HG03342 (cell line): ENCODE measurements around the gene TMC3.
A peak's percentile ranks its signal among the peaks of the same experiment; 100 is the strongest.

ENCODE experiments used
- ATAC-seq: cut with Tn5 transposase; IDR thresholded peaks from one replicate; pipeline ENCODE4 v1.9.1; 2021; ENCODE audit warnings: mild to moderate bottlenecking, moderate library complexity; ENCODE audit not compliant: unreplicated experiment

TMC3 gene

GRCh38 chr15:81323944-81324881 lies 49.8 kb downstream of the TMC3 start, which contains the start of gene STARD5:
Gene STARD5, minus strand, starts transcription at chr15:81324141. Its CDS starts 42 bp downstream, at chr15:81324099.
- peak; percentile 100 for ATAC-seq

GRCh38 chr15:81323559-81323943 lies 50.5 kb downstream of the TMC3 start:
- ATAC-seq, result peak; percentile 10

- no peak for ATAC-seq
These were observed 51.2 kb downstream of the TMC3 start for GRCh38 chr15:81322676-81323253.

DNA sequence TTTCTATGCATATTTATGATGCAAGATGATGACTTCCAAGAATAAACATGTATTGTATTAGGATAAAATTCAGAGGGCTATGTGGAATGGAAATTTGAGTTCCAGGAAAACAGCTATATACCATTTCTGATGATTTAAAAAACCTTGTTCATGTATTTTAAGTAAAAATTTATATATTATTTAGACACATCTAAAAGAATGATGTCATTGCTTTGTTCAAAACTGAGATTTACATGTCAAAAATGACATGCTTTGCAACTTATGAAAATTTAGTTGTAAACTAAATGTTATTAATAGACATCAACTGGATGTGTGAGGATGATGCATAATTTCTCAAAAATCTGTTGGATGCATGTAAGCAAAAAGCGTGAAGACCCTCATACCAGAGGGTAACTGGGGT lies 52.3 kb downstream of the TMC3 start:
- no peak for ATAC-seq

DNA sequence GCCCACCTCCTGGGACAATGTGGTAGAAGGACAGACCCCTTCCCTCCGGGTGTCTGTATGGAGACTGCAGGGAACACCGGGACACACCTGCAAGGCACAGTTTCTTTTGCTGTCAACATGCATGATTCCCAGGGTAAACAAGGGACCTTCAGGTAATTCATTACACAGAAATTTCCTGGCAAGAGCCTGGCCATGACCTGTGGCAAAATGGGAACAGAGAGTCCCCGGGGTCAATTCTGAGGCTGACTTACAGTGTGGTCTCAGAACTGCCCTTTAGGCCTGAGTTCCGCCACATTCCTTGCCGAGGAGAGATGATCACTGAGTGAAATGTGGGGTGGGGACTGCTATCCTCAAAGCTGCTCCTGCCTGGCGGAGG lies 56.4 kb downstream of the TMC3 start:
- no peak for ATAC-seq

GRCh38 chr15:81316267-81316666 lies 57.7 kb downstream of the TMC3 start:
- ATAC-seq, result no peak

- ATAC-seq, result no peak
These were observed 58.4 kb downstream of the TMC3 start for GRCh38 chr15:81315452-81316175.

- no peak for ATAC-seq
These were observed 59.6 kb downstream of the TMC3 start for GRCh38 chr15:81314378-81314777.

DNA sequence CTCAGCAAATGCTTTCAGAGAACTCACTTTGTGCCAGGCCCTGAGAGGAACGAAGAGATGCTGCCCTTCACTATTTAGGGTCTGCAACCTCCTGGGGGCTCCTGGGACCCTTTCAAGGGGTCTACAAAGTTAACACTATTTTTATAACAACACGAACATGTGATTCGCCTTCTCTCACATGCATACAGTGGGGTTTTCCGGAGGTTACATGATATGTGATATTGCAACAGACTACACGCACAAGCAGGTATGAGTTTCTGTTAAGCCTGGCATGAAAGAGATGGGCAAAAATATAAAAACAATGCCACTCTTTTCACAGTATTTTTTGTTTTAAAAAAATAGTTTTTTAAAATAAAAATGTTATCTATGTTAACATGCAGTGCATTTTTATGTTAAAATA lies 60.3 kb downstream of the TMC3 start:
- ATAC-seq, result no peak

GRCh38 chr15:81312790-81313543 lies 61.0 kb downstream of the TMC3 start:
- ATAC-seq, result no peak

GRCh38 chr15:81311752-81312464 lies 62.1 kb downstream of the TMC3 start:
- peak; percentile 71 for ATAC-seq

- ATAC-seq, result no peak
These were observed 63.5 kb downstream of the TMC3 start for GRCh38 chr15:81310480-81310879.

GRCh38 chr15:81309647-81310450 lies 64.2 kb downstream of the TMC3 start:
- no peak for ATAC-seq

DNA sequence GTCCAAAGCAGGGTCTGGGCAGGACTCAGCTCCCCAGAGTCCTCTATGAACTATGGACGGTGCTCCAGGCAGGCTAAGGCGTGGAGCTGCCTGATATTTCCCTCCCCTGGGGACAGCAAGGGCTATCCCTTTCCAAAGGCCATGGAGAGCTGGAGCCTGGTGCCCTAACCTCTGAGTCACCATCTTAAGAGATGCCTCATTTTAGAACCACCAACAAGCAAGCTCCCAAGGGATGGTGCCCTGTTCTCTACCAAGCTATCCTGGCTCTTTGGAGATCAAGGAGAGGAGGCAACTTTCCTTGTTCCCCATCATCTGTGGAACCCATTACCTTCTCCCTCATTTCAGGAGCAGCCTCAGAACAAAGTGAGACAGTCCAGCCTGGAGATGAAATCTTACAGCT lies 65.8 kb downstream of the TMC3 start:
- ATAC-seq, result no peak

DNA sequence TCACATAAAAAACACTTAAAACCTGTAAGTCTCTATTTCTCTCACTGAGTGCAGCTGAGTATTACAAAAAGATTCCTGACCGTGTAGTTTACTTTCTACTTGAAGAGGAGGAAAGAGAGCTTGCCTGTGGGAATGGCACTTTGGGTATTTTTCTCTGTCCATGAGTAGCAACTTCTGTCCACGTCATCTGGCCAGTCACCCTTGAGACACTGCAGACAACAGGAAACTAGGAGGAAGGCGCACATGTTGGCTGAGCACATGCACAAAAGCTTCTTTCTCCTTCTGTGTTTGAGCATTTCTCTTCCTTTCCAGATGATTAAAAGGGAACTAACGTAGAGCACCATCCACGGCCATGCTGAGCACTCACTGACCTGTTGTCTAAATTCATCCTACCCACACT lies 69.8 kb downstream of the TMC3 start:
- no peak for ATAC-seq

DNA sequence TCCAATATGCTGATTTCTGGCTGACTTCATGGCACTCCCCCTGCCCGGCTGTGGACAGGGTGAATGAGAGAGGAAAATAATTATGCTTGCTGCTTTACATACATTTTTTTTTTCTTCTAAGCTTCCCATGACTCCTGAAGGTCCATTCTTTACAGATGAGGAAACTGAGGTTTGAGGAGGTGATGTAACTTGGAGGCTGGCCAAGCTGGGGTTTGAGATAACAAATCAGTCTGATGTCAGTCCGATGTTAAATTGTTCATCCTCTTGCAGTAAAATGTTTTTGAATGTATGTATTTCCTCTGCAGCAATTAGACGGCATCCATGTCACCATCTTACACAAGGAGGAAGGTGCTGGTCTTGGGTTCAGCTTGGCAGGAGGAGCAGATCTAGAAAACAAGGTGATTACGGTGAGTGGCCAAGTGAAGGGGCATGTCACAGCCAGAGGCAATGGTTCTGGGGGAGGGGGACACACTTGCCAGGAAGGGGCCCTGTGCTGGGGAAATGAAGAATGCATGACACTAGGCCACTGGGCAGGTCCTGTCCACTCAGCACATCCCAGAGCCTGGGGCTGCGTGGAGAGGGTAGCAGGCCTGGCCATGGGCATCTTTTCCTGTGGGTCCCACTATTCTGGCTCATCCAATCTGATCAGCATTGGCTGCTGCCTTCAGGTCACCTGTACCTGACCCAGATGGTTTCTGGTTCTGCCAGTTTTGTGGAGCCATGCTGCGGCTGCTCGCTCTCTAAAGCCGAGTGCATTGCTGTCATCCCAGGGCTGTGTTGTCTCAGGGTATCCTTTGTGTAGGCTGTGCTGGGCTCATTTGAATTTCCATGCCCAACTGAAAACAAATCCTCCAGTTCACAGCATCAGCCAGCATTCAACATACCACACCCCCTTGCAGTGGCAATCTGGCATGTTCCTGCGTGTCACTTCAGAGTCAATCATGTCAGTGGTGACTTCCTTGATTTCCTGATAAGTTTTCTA lies 70.5 kb downstream of the TMC3 start:
- ATAC-seq, result no peak

- peak; percentile 16 for ATAC-seq
These were observed 71.3 kb downstream of the TMC3 start for GRCh38 chr15:81302701-81303109.

DNA sequence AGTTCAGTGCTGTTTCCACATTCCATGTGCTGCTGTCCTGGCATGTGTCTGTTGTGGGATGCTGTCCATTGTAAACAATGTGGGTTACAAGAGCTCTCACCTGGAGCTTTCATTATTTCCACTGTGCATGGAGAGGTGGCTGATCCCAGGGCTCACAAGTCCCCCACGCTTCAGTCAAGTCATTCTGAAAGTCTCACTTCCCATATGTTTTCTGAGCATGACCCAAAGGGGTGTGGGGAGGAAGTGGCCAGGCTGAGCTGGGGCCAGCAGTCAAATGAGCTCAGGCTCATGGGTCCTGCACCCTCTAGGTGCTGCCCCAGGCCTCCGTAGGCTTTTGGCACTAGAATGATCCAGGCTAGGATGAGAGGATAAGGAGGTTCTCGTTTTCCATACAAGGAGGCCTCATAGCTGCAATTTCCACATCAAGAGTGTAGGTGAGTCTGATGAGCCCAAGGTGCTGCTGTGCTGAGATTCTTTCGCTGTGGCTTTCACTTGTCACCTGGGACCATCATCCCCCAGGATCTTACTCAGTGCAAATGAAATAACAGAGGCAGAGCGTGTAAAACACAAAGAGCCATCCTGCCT lies 72.1 kb downstream of the TMC3 start:
- peak; percentile 83 for ATAC-seq
